Measurements from ENCODE around the gene PTPRN2.

Gene PTPRN2

GRCh38 chr7:158405324-158405723, 182.3 kb downstream of the PTPRN2 start:
- no peaks in the 10 kb centered on the region for H3K36me3 Mint-ChIP-seq

GRCh38 chr7:158404031-158404761, 183.4 kb downstream of the PTPRN2 start:
- no peak overlapping the region for H3K27ac Mint-ChIP-seq
- H3K27me3 Mint-ChIP-seq, result peaks cover 2% of the 10 kb centered on the region
- no peak overlapping the region for H3K4me3 Mint-ChIP-seq
- H3K36me3 Mint-ChIP-seq, result no peaks in the 10 kb centered on the region
- no peaks in the 10 kb centered on the region for H3K4me1 Mint-ChIP-seq
- no peaks in the 10 kb centered on the region for H3K9me3 Mint-ChIP-seq

More at GRCh38 chr7:158405324-158405723, 182.3 kb downstream of the PTPRN2 start:
- H3K27ac Mint-ChIP-seq, result no peak overlapping the region
- no peaks in the 10 kb centered on the region for H3K9me3 Mint-ChIP-seq
- peaks cover 2% of the 10 kb centered on the region for H3K27me3 Mint-ChIP-seq
- H3K4me1 Mint-ChIP-seq, result no peaks in the 10 kb centered on the region
- no peak overlapping the region for H3K4me3 Mint-ChIP-seq

- H3K4me1 Mint-ChIP-seq, result no peaks in the 10 kb centered on the region
- H3K4me3 Mint-ChIP-seq, result no peak overlapping the region
- peaks cover 2% of the 10 kb centered on the region for H3K27me3 Mint-ChIP-seq
- no peak overlapping the region for H3K27ac Mint-ChIP-seq
- H3K36me3 Mint-ChIP-seq, result no peaks in the 10 kb centered on the region
- peaks cover 8% of the 10 kb centered on the region for H3K9me3 Mint-ChIP-seq
These were observed 184.4 kb downstream of the PTPRN2 start for GRCh38 chr7:158403013-158403821.

- Mint-ChIP-seq H3K27ac (no peak overlapping the region), H3K36me3 (no peaks in the 10 kb centered on the region), H3K4me1 (no peaks in the 10 kb centered on the region), H3K27me3 (peaks cover 2% of the 10 kb centered on the region), H3K4me3 (no peak overlapping the region), H3K9me3 (peaks cover 8% of the 10 kb centered on the region)
These were observed 185.2 kb downstream of the PTPRN2 start for GRCh38 chr7:158402471-158402870.

GRCh38 chr7:158401826-158402225, 185.8 kb downstream of the PTPRN2 start:
- Mint-ChIP-seq H3K4me1 (no peaks in the 10 kb centered on the region), H3K9me3 (peaks cover 8% of the 10 kb centered on the region), H3K36me3 (no peaks in the 10 kb centered on the region), H3K27me3 (peaks cover 2% of the 10 kb centered on the region), H3K27ac (no peak overlapping the region), H3K4me3 (no peak overlapping the region)

GRCh38 chr7:158401295-158401694, 186.3 kb downstream of the PTPRN2 start:
- Mint-ChIP-seq H3K4me3 (no peak overlapping the region), H3K27ac (no peak overlapping the region), H3K9me3 (peaks cover 8% of the 10 kb centered on the region), H3K36me3 (no peaks in the 10 kb centered on the region), H3K4me1 (no peaks in the 10 kb centered on the region), H3K27me3 (peaks cover 2% of the 10 kb centered on the region)

- H3K9me3 Mint-ChIP-seq, result peaks cover 8% of the 10 kb centered on the region
- H3K27me3 Mint-ChIP-seq, result peaks cover 2% of the 10 kb centered on the region
- H3K4me1 Mint-ChIP-seq, result no peaks in the 10 kb centered on the region
- H3K27ac Mint-ChIP-seq, result no peak overlapping the region
- H3K4me3 Mint-ChIP-seq, result no peak overlapping the region
- no peaks in the 10 kb centered on the region for H3K36me3 Mint-ChIP-seq
These were observed 186.9 kb downstream of the PTPRN2 start for GRCh38 chr7:158400601-158401225.

- Mint-ChIP-seq H3K9me3 (peaks cover 8% of the 10 kb centered on the region), H3K4me3 (no peak overlapping the region), H3K27me3 (peaks cover 2% of the 10 kb centered on the region), H3K4me1 (no peaks in the 10 kb centered on the region), H3K27ac (no peak overlapping the region), H3K36me3 (no peaks in the 10 kb centered on the region)
These were observed 187.9 kb downstream of the PTPRN2 start for GRCh38 chr7:158399762-158400161.

- H3K27ac Mint-ChIP-seq, result no peak overlapping the region
- H3K4me1 Mint-ChIP-seq, result no peaks in the 10 kb centered on the region
- peaks cover 2% of the 10 kb centered on the region for H3K27me3 Mint-ChIP-seq
- peaks cover 8% of the 10 kb centered on the region for H3K9me3 Mint-ChIP-seq
- H3K4me3 Mint-ChIP-seq, result no peak overlapping the region
- no peaks in the 10 kb centered on the region for H3K36me3 Mint-ChIP-seq
These were observed 188.9 kb downstream of the PTPRN2 start for GRCh38 chr7:158398750-158399149.

GRCh38 chr7:158397885-158398284, 189.7 kb downstream of the PTPRN2 start:
- H3K27me3 Mint-ChIP-seq, result peaks cover 2% of the 10 kb centered on the region
- H3K4me1 Mint-ChIP-seq, result no peaks in the 10 kb centered on the region
- H3K27ac Mint-ChIP-seq, result no peak overlapping the region
- peaks cover 8% of the 10 kb centered on the region for H3K9me3 Mint-ChIP-seq
- no peaks in the 10 kb centered on the region for H3K36me3 Mint-ChIP-seq
- no peak overlapping the region for H3K4me3 Mint-ChIP-seq

- Mint-ChIP-seq H3K27me3 (peaks cover 2% of the 10 kb centered on the region), H3K4me1 (no peaks in the 10 kb centered on the region), H3K27ac (no peak overlapping the region), H3K4me3 (no peak overlapping the region), H3K9me3 (peaks cover 8% of the 10 kb centered on the region), H3K36me3 (no peaks in the 10 kb centered on the region)
These were observed 190.4 kb downstream of the PTPRN2 start for GRCh38 chr7:158396982-158397862.

GRCh38 chr7:158396301-158396905, 191.2 kb downstream of the PTPRN2 start:
- Mint-ChIP-seq H3K27me3 (no peaks in the 10 kb centered on the region), H3K36me3 (no peaks in the 10 kb centered on the region), H3K4me1 (no peaks in the 10 kb centered on the region), H3K27ac (no peak overlapping the region), H3K4me3 (no peak overlapping the region), H3K9me3 (peaks cover 8% of the 10 kb centered on the region)

GRCh38 chr7:158395780-158396278, 191.8 kb downstream of the PTPRN2 start:
- Mint-ChIP-seq H3K36me3 (no peaks in the 10 kb centered on the region), H3K27ac (no peak overlapping the region), H3K4me3 (no peak overlapping the region), H3K9me3 (peaks cover 8% of the 10 kb centered on the region), H3K27me3 (no peaks in the 10 kb centered on the region), H3K4me1 (no peaks in the 10 kb centered on the region)

- no peaks in the 10 kb centered on the region for H3K27me3 Mint-ChIP-seq
- no peak overlapping the region for H3K27ac Mint-ChIP-seq
- H3K9me3 Mint-ChIP-seq, result peaks cover 8% of the 10 kb centered on the region
- no peak overlapping the region for H3K4me3 Mint-ChIP-seq
- no peaks in the 10 kb centered on the region for H3K36me3 Mint-ChIP-seq
- H3K4me1 Mint-ChIP-seq, result no peaks in the 10 kb centered on the region
These were observed 192.3 kb downstream of the PTPRN2 start for GRCh38 chr7:158395349-158395748.

GRCh38 chr7:158394936-158395335, 192.7 kb downstream of the PTPRN2 start:
- Mint-ChIP-seq H3K27ac (no peak overlapping the region), H3K27me3 (no peaks in the 10 kb centered on the region), H3K9me3 (peaks cover 8% of the 10 kb centered on the region)

More at GRCh38 chr7:158394936-158395335, 192.7 kb downstream of the PTPRN2 start:
- H3K36me3 Mint-ChIP-seq, result no peaks in the 10 kb centered on the region
- no peak overlapping the region for H3K4me3 Mint-ChIP-seq
- H3K4me1 Mint-ChIP-seq, result no peaks in the 10 kb centered on the region
